ENCODE measurements around the gene SLX4IP.

Gene SLX4IP

GRCh38 chr20:10498200-10498599 lies 63.1 kb downstream of the SLX4IP start:
- no peak for DNase-seq

GRCh38 chr20:10501402-10501801 lies 66.3 kb downstream of the SLX4IP start:
- DNase-seq: no peak

DNA sequence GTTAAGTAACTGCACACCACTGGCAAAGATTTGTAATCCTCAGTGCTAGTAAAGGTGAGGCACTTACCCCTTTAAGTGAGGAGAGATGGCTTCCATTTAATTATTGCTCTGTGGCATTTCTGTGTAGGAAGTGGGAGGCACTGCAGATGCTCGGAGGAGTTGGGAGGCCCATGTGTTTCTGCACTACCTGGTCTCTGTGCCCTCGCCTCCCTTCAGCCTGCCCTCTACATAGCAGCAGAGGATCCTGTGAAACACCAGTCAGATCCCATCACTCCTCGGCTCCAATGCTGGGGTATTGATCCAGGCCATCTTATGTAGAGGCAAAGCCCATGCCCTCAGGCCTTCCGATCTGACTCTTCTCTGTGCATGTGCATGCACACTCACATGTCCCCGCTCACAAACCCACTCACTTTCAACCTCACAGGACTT lies 67.0 kb downstream of the SLX4IP start:
- DNase-seq: no peak

GRCh38 chr20:10504608-10504993 lies 69.5 kb downstream of the SLX4IP start:
- DNase-seq: no peak

DNA sequence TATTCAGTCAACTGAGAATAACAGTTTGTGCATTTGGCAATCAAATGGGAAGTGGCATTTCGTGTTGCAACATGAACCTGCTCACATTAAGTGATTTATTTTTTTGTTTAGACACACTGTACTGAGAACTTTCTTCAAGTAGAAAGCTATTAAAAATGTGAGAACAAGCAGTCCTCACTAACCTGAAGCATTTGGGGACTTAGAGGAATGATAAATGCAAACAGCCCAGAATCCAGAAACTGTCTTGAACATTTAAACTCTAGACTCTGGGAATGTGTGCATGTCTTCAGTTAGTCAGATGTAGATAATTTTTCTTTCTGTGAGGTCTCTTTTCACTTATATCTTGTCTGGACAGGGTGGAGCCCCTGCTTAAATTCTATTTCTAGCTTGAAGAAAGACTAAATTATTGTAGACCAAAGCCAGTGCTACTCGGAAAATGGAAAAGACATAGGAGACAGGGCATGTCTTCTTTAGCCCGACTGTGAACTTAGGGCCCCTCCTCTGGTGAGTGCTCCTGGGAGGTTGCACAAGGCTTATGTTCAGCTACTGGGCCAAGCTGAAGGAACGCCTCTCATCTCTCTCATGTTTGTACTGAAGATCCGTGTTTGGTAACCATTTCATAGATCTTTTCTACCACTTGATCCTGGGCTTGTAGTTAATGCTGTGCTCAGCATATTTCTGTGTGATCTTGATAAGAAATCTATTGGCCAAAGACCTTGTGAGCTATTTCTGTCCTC lies 70.1 kb downstream of the SLX4IP start:
- no peak for DNase-seq

DNA sequence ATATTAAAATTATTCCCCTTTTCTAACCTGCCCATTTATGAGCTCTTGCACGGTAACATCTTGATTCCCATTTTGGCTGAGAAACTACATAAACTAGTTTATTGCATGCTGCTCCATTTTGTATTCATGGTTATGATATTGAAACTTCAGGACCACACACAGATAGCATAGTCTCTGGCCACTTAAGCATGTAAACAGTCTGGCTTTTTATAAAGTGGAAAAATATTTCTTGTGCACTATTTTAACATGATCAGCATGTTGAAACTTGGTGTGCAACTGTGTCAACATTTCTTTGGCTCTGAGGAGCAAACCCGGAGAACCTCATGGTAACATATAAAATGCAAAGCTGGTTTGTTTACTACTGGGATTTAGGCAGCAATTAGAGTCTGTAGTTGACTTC lies 70.7 kb downstream of the SLX4IP start:
- no peak for DNase-seq

DNA sequence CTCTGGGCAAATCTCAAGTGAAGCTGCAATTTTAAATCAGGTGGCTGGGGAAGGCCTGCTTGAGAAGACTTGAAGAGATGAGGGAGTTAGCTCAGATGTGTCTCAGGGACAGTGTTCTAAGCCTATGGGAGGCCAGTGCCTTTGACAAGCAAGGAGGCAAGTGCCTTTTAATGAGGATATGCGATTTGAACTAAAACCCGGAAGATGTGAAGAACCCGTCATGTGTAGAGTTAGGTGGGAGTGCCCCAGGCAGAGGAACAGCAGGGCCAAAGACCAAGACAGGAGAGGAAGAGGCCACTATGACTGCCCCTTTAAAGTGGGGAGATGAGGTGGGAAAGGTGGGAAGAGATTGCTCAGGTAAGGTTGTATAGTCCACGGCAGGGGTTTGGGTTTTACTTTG lies 71.9 kb downstream of the SLX4IP start:
- no peak for DNase-seq

DNA sequence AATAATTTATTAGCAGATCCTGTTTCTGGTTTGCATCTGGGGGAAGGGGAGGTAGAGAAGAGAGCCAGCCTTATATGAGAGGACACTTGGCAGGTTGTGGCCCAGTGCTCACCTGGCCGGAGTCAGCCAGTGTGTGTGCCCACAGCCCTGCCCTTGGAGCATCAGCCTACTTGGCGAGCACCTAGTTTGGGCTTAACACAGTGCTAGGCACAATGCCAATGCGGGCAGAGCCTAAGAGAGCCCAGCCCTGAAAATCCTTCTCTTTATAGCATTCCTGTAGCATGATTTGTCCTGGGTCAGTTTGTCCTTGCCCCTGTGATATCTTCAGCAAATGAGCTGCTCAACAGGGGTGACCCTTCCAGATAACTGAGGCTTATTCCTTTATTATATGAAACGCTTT lies 73.0 kb downstream of the SLX4IP start:
- no peak for DNase-seq

- no peak for DNase-seq
These were observed 73.6 kb downstream of the SLX4IP start for GRCh38 chr20:10508468-10509251.

GRCh38 chr20:10509376-10509775 lies 74.3 kb downstream of the SLX4IP start:
- DNase-seq: no peak

DNA sequence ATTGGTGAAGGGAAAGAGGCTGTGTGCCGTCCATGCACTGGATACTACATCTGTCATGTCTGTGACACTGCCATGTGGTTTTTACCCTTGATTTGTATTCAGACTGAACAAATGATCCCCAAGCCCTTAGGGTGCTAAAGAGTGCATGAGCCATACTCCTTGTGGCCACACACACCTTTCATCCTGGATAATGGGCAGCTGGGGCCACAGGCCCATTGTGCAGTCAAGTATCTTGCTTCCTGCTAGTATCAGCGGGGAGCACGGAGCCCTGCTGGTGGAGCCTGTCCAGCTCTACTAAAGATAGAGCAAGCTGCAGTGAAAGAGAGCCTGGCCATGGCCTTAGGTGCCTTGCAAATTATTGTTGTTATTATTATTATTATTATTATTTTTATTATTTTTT lies 75.1 kb downstream of the SLX4IP start:
- no peak for DNase-seq

- DNase-seq: no peak
These were observed 76.0 kb downstream of the SLX4IP start for GRCh38 chr20:10511170-10511508.

GRCh38 chr20:10511509-10512251 lies 76.6 kb downstream of the SLX4IP start:
- no peak for DNase-seq

- no peak for DNase-seq
These were observed 78.0 kb downstream of the SLX4IP start for GRCh38 chr20:10513061-10513460.

DNA sequence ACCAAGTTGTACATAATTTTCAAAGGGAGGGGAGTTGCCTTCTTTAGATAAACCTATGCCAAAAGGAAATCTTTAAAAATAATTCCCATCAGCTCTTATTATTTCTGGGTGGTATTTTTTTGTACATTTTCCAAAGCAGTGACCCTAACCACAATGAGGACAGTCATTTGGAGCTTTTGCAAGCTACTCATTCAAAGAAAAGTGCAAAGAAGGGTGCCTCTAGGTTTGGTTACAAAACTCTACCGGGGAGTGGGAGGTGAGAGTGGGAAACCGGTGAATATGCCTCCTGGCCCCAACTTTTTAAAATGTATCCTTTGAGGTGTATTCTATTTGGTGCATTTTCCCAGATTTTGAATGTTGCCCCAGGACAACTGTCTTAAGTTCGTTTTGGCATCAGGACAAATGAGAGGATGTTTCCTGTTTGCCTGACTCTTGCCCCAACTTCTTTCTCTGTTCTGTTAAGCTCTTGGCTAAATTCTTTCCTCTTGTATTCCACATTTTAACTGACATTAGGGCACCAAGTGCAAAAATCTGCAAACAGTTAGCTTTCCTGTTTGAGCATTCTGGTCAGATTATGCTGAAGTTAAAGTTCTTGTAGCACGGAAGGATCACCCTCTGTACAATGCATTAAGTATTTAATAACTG lies 78.9 kb downstream of the SLX4IP start:
- DNase-seq: no peak

DNA sequence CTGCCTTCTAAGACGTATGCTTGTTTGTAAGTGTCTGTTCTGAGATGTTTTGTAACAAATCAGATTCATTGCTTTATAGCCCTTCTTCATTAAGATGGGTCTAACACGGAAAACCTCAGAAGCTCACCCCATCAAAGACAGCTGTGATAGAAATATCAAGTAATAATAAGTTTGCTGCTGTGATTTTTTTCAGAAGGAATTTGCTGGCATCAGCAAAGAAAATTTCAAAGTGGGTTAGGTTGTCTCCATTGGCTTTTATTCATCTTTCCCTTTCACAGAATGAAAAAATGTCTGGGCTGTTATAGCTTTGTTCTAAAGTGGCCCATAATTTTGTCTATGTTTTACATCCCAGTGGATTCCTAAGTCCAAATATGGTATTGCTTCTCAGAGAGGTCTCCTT lies 81.4 kb downstream of the SLX4IP start:
- no peak for DNase-seq

- DNase-seq: no peak
These were observed 84.4 kb downstream of the SLX4IP start for GRCh38 chr20:10519361-10520046.

- no peak for DNase-seq
These were observed 85.4 kb downstream of the SLX4IP start for GRCh38 chr20:10520528-10520927.

- DNase-seq: no peak
These were observed 86.1 kb downstream of the SLX4IP start for GRCh38 chr20:10521068-10521831.

DNA sequence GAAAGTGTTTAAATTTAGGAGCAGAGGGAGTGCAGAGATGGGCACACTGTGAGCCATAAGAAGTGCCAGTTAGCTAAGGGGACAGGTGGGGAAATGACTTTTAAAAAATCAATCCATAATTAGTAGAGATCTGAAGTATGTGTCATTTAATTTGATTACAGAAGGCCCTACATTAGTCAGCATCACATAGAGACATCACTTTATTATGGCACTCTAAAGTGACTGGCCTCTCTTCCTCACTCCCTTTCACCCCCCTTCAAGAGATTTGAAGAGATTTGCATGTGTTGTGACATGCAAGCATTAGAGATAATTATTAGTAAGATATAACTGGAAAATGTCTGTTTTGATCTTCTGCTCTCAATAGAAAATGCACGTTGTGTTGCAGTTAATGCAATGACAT lies 86.7 kb downstream of the SLX4IP start:
- no peak for DNase-seq

DNA sequence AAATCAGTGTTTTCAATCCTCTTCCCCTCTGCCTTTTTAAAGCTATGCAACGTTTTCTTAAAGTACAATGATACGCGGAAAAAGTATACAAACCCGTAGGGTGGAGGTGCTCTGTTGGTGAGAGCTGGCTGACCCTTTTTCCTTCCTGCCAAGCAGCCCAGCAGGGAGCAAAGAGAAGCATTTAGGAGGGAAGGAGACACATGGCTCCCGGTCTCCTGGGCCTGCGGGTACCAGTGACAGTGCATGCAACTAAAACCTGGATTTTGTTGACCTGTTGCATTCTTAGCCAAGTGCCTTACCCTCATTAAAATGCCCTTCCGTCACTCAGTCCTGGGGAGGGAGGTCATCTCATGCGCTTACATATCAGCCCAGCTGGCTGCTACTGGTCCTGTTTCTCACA lies 87.2 kb downstream of the SLX4IP start:
- no peak for DNase-seq

GRCh38 chr20:10523443-10523842 lies 88.3 kb downstream of the SLX4IP start:
- DNase-seq: no peak

Data from NCI-H1105 (cell line).